ENCODE measurements around the gene DPP6. TPM values are rescaled to one million over a fixed set of nuclear protein-coding genes. Genes with fewer than 3 reads are reported as not detected.

DPP6 gene
- total RNA-seq, 1 experiment from 2014 or later: not detected

DNA sequence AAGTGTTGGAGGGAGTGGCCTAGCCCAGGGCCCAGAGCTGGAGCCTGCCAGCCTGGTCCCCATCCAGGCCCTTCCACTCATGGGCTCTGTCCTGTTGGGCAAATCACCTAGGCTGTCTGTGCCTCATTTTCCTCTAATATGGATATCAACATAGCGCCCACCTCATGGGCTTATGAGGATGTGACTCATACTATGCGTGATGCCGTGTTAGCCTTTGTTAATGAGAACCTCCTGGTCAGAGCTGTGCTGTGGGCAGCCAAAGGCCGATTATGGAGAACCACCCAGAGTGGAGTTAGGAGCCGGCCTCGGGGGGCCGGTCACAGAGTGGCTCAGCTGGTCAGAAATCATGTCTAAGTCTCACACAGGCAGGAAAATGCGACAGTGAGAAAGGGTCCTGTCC lies 644.4 kb downstream of the DPP6 start:
- Histone ChIP-seq H3K36me3 (ENCODE audit: low read depth) (no peaks in the 10 kb centered on the region), H3K4me3 (no peak overlapping the region), H3K27me3 (ENCODE audit: insufficient read depth, low read depth) (peaks cover 86% of the 10 kb centered on the region), H3K9me3 (ENCODE audit: insufficient read depth, low read depth) (no peaks in the 10 kb centered on the region), H3K9me2 (ENCODE audit: insufficient read depth) (no peaks in the 10 kb centered on the region), H3F3A (ENCODE audit: insufficient read depth, low read depth) (no peaks in the 10 kb centered on the region), H2AFZ (no peak overlapping the region), H4K20me1 (ENCODE audit: insufficient read depth) (no peaks in the 10 kb centered on the region; the same call in 1 of the 2 replicates), H3K27ac (no peak overlapping the region), H3K4me2 (no peak overlapping the region), H3K79me2 (ENCODE audit: low read depth) (no peaks in the 10 kb centered on the region), H3K4me1 (replicated peaks; ENCODE audit: insufficient read depth) (no peaks in the 10 kb centered on the region)
- BruUV-seq (replicated peaks): no TSS peak
- TF ChIP-seq CTCF (conservative IDR thresholded peaks at IDR 0.05): no peak
- no peak for TF ChIP-seq EZH2 (IDR thresholded peaks at IDR 0.05; ENCODE audit: low read depth)
- no peak for DNase-seq
- intact Hi-C loops (cut with micrococcal nuclease; ENCODE audit: unreplicated experiment): no loop called here
- CTCF ChIA-PET: no interaction called here
- POLR2A ChIA-PET (ENCODE audit: unreplicated experiment): no interaction called here

GRCh38 chr7:154698726-154699291 lies 646.6 kb downstream of the DPP6 start:
- Histone ChIP-seq H3K79me2 (ENCODE audit: low read depth) (no peaks in the 10 kb centered on the region), H3K27ac (no peak overlapping the region), H3F3A (ENCODE audit: insufficient read depth, low read depth) (no peaks in the 10 kb centered on the region), H2AFZ (no peak overlapping the region), H3K9me2 (ENCODE audit: insufficient read depth) (no peaks in the 10 kb centered on the region), H3K4me3 (no peak overlapping the region), H3K36me3 (ENCODE audit: low read depth) (no peaks in the 10 kb centered on the region), H3K27me3 (ENCODE audit: insufficient read depth, low read depth) (peaks cover 74% of the 10 kb centered on the region), H3K4me1 (replicated peaks; ENCODE audit: insufficient read depth) (no peaks in the 10 kb centered on the region), H3K9me3 (ENCODE audit: insufficient read depth, low read depth) (no peaks in the 10 kb centered on the region), H3K4me2 (no peak overlapping the region), H4K20me1 (ENCODE audit: insufficient read depth) (no peaks in the 10 kb centered on the region; the same call in 1 of the 2 replicates)
- ChIA-PET POLR2A (ENCODE audit: unreplicated experiment) (no interaction called here), CTCF (no interaction called here)
- intact Hi-C loops (cut with micrococcal nuclease; ENCODE audit: unreplicated experiment): no loop called here
- DNase-seq: no peak
- peak; percentile 64 for TF ChIP-seq CTCF (conservative IDR thresholded peaks at IDR 0.05)
- TF ChIP-seq EZH2 (IDR thresholded peaks at IDR 0.05; ENCODE audit: low read depth): no peak
- BruUV-seq (replicated peaks): no TSS peak

GRCh38 chr7:154699417-154699816 lies 647.2 kb downstream of the DPP6 start:
- peaks cover 71% of the 10 kb centered on the region for H3K27me3 ChIP-seq (ENCODE audit: insufficient read depth, low read depth)
- CTCF ChIA-PET: no interaction called here
- H3K4me2 ChIP-seq: no peak overlapping the region
- no peaks in the 10 kb centered on the region for H3K9me3 ChIP-seq (ENCODE audit: insufficient read depth, low read depth)
- no peaks in the 10 kb centered on the region for H3K79me2 ChIP-seq (ENCODE audit: low read depth)
- H3K4me3 ChIP-seq: no peak overlapping the region
- no peak overlapping the region for H2AFZ ChIP-seq
- intact Hi-C loops (cut with micrococcal nuclease; ENCODE audit: unreplicated experiment): no loop called here
- no peaks in the 10 kb centered on the region; the same call in 1 of the 2 replicates for H4K20me1 ChIP-seq (ENCODE audit: insufficient read depth)
- no peaks in the 10 kb centered on the region for H3K9me2 ChIP-seq (ENCODE audit: insufficient read depth)
- POLR2A ChIA-PET (ENCODE audit: unreplicated experiment): no interaction called here
- DNase-seq: no peak
- no peak for TF ChIP-seq EZH2 (IDR thresholded peaks at IDR 0.05; ENCODE audit: low read depth)
- no peak for TF ChIP-seq CTCF (conservative IDR thresholded peaks at IDR 0.05)
- no peaks in the 10 kb centered on the region for H3F3A ChIP-seq (ENCODE audit: insufficient read depth, low read depth)
- H3K4me1 ChIP-seq (replicated peaks; ENCODE audit: insufficient read depth): no peaks in the 10 kb centered on the region
- H3K36me3 ChIP-seq (ENCODE audit: low read depth): no peaks in the 10 kb centered on the region
- BruUV-seq (replicated peaks): no TSS peak
- no peak overlapping the region for H3K27ac ChIP-seq
